K562 (cell line): Measurements from ENCODE around the gene MARS1. TPM values are rescaled to one million over a fixed set of nuclear protein-coding genes. Genes with fewer than 3 reads are reported as not detected.

ENCODE experiments used
- FOXA3 ChIP-seq, 2 experiments: fragments of 450-650 bp in 1 of 2; sonication (generic) in 1 of 2; formaldehyde crosslinking; IDR thresholded peaks in 1 of 2; conservative IDR thresholded peaks in 1 of 2; 2 replicates each; pipeline versions ENCODE4 v1.4.0 to v1.8.0; 2020 to 2022; ENCODE audit warnings: mild to moderate bottlenecking in 2 of 2, missing genetic modification reagents in 1 of 2
- HDGF ChIP-seq: fragments of 450-650 bp; IDR thresholded peaks from 2 replicates; pipeline ENCODE4 v1.6.1; 2016
- JUN ChIP-seq, 2 experiments: sonication (generic) in 1 of 2; formaldehyde crosslinking in 1 of 2; IDR thresholded peaks; 2 replicates each; pipeline versions ENCODE4 v1.6.1 to v1.8.0; 2012 to 2022; ENCODE audit warnings: borderline replicate concordance in 2 of 2, mild to moderate bottlenecking in 2 of 2, improper control_type of control experiment in 1 of 2, low read depth in 1 of 2, low read length in 1 of 2, missing genetic modification reagents in 1 of 2
- MXI1 ChIP-seq: IDR thresholded peaks from 2 replicates; pipeline ENCODE4 v1.6.1; 2011; ENCODE audit warnings: low read depth, mild to moderate bottlenecking, improper control_type of control experiment, low read length
- NFIC ChIP-seq: fragments of 450-650 bp; IDR thresholded peaks from 2 replicates; pipeline ENCODE4 v1.6.1; 2017; ENCODE audit warnings: mild to moderate bottlenecking, inconsistent platforms
- POLR2AphosphoS5 ChIP-seq: IDR thresholded peaks from 2 replicates; pipeline ENCODE4 v1.6.1; 2011; ENCODE audit warnings: mild to moderate bottlenecking, low read depth, low read length, moderate library complexity; ENCODE audit not compliant: control insufficient read depth, insufficient read depth
- POLR2B ChIP-seq: fragments of 450-650 bp; IDR thresholded peaks from 2 replicates; pipeline ENCODE4 v1.6.1; 2018; ENCODE audit warnings: low read depth; ENCODE audit not compliant: partially characterized antibody
- POLR2G ChIP-seq: fragments of 200-400 bp; formaldehyde crosslinking; IDR thresholded peaks from 2 replicates; pipeline ENCODE4 v1.6.1; 2017; ENCODE audit warnings: low read depth, mild to moderate bottlenecking, antibody characterized with exemption, low read length, moderate library complexity
- PRDM10 ChIP-seq: fragments of 450-650 bp; IDR thresholded peaks from 2 replicates; pipeline ENCODE4 v1.6.1; 2018; ENCODE audit not compliant: partially characterized antibody
- SRSF3 ChIP-seq: fragments of 200-400 bp; formaldehyde crosslinking; IDR thresholded peaks from 2 replicates; pipeline ENCODE4 v1.6.1; 2016; ENCODE audit warnings: mild to moderate bottlenecking, low read length, moderate library complexity; ENCODE audit not compliant: insufficient read depth
- TFE3 ChIP-seq: fragments of 450-650 bp; formaldehyde crosslinking; IDR thresholded peaks from 2 replicates; pipeline ENCODE4 v1.4.0; 2020; ENCODE audit warnings: mild to moderate bottlenecking, mixed read lengths
- ZNF124 ChIP-seq: sonication (generic); formaldehyde crosslinking; IDR thresholded peaks from 2 replicates; pipeline ENCODE4 v1.8.1; 2022; ENCODE audit warnings: missing genetic modification reagents
- ZNF785 ChIP-seq: fragments of 250-450 bp; sonication (Bioruptor Pico); IDR thresholded peaks from 2 replicates; pipeline ENCODE4 v1.4.0; 2020; ENCODE audit warnings: mild to moderate bottlenecking
- polyA plus RNA-seq, 8 experiments: library from polyadenylated mRNA; depleted of rRNA in 4 of 8; stranded (reverse) in 5 of 8; unstranded in 3 of 8; fragments of >200 nt; fragmentation: Nextera tagmentation in 2 of 8; fragmentation: Illumina TruSeq in 1 of 8; extraction: Ambion mirVana in 2 of 8; extraction: Trizol in 1 of 8; gene quantifications; 2 replicates each; pipeline versions ENCODE4 v1.2.1 to v1.2.3, GENCODE V29; 2011 to 2014; ENCODE audit warnings: inconsistent platforms in 1 of 8, missing spikeins in 1 of 8
- total RNA-seq, 7 experiments: library from RNA; depleted of rRNA in 6 of 7; stranded (reverse); fragments of >200 nt in 6 of 7; fragmentation: Illumina TruSeq in 2 of 7; extraction: Trizol in 2 of 7; gene quantifications; 2 replicates each; pipeline versions ENCODE4 v1.2.1 to v1.2.3, GENCODE V29; 2011 to 2021; ENCODE audit warnings: low replicate concordance in 1 of 7
- TF ChIP-seq, protein P1 (sequence below), 3 experiments: fragments of 200-800 bp in 1 of 3; sonication (Bioruptor generic) in 1 of 3; sonication (generic) in 1 of 3; formaldehyde crosslinking in 1 of 3; IDR thresholded peaks; 2 replicates each; pipeline versions ENCODE4 v1.6.1 to v1.8.0; 2016 to 2022; ENCODE audit warnings: mild to moderate bottlenecking in 2 of 3, missing compliant biosample characterization in 2 of 3, missing genetic modification characterization in 2 of 3, missing genetic modification reagents in 1 of 3
- TF ChIP-seq, protein P2 (sequence below): fragments of 250-450 bp; sonication (Bioruptor Pico); IDR thresholded peaks from 2 replicates; pipeline ENCODE4 v1.8.0; 2022; ENCODE audit warnings: moderate library complexity, mild to moderate bottlenecking, inconsistent platforms
- TF ChIP-seq, protein P3 (sequence below): sonication (generic); formaldehyde crosslinking; IDR thresholded peaks from 2 replicates; pipeline ENCODE4 v1.9.0; 2022; ENCODE audit warnings: mild to moderate bottlenecking, missing genetic modification reagents

Gene MARS1
- total and polyA plus RNA-seq, 9 of the 15 experiments (the other 6 are each of a cell fraction or from before 2014, with no cell fraction given), result 117 to 382 (median 220) TPM

- TF ChIP-seq, protein P1, sequence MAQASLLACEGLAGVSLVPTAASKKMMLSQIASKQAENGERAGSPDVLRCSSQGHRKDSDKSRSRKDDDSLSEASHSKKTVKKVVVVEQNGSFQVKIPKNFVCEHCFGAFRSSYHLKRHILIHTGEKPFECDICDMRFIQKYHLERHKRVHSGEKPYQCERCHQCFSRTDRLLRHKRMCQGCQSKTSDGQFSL (CRISPR knock-in tag; IDR thresholded peaks at IDR 0.05), result no peak
- TF ChIP-seq, protein P1 (tag; IDR thresholded peaks at IDR 0.05), result peak in 1 of 2 experiments; percentile 71; a peak in 2 of 4 replicates
- peak; percentile 41 for TF ChIP-seq PRDM10
- no peak for TF ChIP-seq JUN (IDR thresholded peaks at IDR 0.05; ENCODE audit: borderline replicate concordance, low read depth, low read length)
- 0 out of 2 replicates have a peak, but pooled peaks have one; percentile 52 for TF ChIP-seq JUN (CRISPR knock-in tag; IDR thresholded peaks at IDR 0.05; ENCODE audit: borderline replicate concordance)
- TF ChIP-seq ZNF785 (CRISPR knock-in tag), result no peak
- TF ChIP-seq POLR2B, result peak; percentile 71
- peak; percentile 99 for TF ChIP-seq TFE3
- peak; percentile 75; the same call in 1 of the 2 replicates for TF ChIP-seq HDGF
- TF ChIP-seq SRSF3, result no peak
- TF ChIP-seq, protein P2, sequence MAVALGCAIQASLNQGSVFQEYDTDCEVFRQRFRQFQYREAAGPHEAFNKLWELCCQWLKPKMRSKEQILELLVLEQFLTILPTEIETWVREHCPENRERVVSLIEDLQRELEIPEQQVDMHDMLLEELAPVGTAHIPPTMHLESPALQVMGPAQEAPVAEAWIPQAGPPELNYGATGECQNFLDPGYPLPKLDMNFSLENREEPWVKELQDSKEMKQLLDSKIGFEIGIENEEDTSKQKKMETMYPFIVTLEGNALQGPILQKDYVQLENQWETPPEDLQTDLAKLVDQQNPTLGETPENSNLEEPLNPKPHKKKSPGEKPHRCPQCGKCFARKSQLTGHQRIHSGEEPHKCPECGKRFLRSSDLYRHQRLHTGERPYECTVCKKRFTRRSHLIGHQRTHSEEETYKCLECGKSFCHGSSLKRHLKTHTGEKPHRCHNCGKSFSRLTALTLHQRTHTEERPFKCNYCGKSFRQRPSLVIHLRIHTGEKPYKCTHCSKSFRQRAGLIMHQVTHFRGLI (CRISPR knock-in tag), result peak; percentile 71; the same call in 1 of the 2 replicates
- TF ChIP-seq FOXA3 (CRISPR knock-in tag; conservative IDR thresholded peaks at IDR 0.05 in 1 of 2, IDR thresholded peaks at IDR 0.05 in 1 of 2), result peak; percentile 21 to 77; a peak in 2 of 4 replicates
- TF ChIP-seq ZNF124 (CRISPR knock-in tag), result no peak
- peak; percentile 43; the same call in 1 of the 2 replicates for TF ChIP-seq NFIC
- peak; percentile 44 for TF ChIP-seq MXI1
- peak; percentile 88 for TF ChIP-seq POLR2G
- TF ChIP-seq, protein P3, sequence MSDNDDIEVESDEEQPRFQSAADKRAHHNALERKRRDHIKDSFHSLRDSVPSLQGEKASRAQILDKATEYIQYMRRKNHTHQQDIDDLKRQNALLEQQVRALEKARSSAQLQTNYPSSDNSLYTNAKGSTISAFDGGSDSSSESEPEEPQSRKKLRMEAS (CRISPR knock-in tag), result peak; percentile 77
- TF ChIP-seq POLR2AphosphoS5, result peak; percentile 50
Measured at GRCh38 chr12:57522011-57522886, 34.4 kb downstream of the MARS1 start, which contains the start of gene MBD6 (continued).
